Esophagus squamous epithelium (tissue), 5 donors: Measurements from ENCODE around the gene NAP1L4. TPM values are rescaled to one million over a fixed set of nuclear protein-coding genes. Genes with fewer than 3 reads are reported as not detected.
"Not testable (repeated sequence)": the region's sequence is repeated elsewhere in the genome, so short reads cannot be mapped to it uniquely, and the experiment has no call there.

Source experiments
- DNase-seq: peaks from one replicate; lab custom pipeline; 2025; lab: John Stamatoyannopoulos, UW
- H3K27ac ChIP-seq, 4 donors: fragments of 200-600 bp; sonication (generic); one replicate each; pipeline ENCODE4 v1.5.1; 2016 to 2019; ENCODE audit warnings: mild to moderate bottlenecking in 1 of 4
- H3K27me3 ChIP-seq, 4 donors: fragments of 200-600 bp; sonication (generic); 1 replicate in 3 of 4; 2 replicates in 1 of 4; pipeline versions ENCODE4 v1.5.1 to v1.6.0; 2017 to 2021; ENCODE audit warnings: antibody characterized with exemption in 1 of 4
- H3K36me3 ChIP-seq, 3 donors: fragments of 200-600 bp; sonication (generic); one replicate each; pipeline ENCODE4 v1.5.1; 2016 to 2019
- H3K4me1 ChIP-seq, 3 donors: fragments of 200-600 bp; sonication (generic); one replicate each; pipeline ENCODE4 v1.5.1; 2017 to 2019
- H3K4me3 ChIP-seq, 4 donors: fragments of 200-600 bp; sonication (generic); 1 replicate in 3 of 4; 2 replicates in 1 of 4; pipeline ENCODE4 v1.5.1; 2016 to 2019; ENCODE audit warnings: mild to moderate bottlenecking in 2 of 4, moderate library complexity in 1 of 4
- H3K9me3 ChIP-seq, 3 donors: fragments of 200-600 bp; sonication (generic); one replicate each; pipeline ENCODE4 v1.5.1; 2016 to 2019
- CTCF ChIP-seq, 6 experiments: fragments of 450-650 bp in 4 of 6; fragments of 200-600 bp in 2 of 6; sonication (generic) in 2 of 6; IDR thresholded peaks; one replicate each; pipeline ENCODE4 v1.5.1; 2016 to 2019; ENCODE audit warnings: antibody characterized with exemption in 6 of 6, mild to moderate bottlenecking in 4 of 6, moderate library complexity in 4 of 6
- POLR2A ChIP-seq, 4 donors: fragments of 450-650 bp; IDR thresholded peaks; one replicate each; pipeline ENCODE4 v1.6.1; 2017; ENCODE audit warnings: antibody characterized with exemption in 4 of 4, mild to moderate bottlenecking in 4 of 4, moderate library complexity in 3 of 4
- WGBS, 2 donors: methylation state at CpG; one replicate each; pipeline ENCODE4 v1.1.5; 2018; 5-methylcytosine and 5-hydroxymethylcytosine counted together
- intact Hi-C: fragments of 100-400 bp; cut with DNase I; formaldehyde crosslinking; loops from one replicate; pipeline ENCODE4 v1.15.0; 2022
- total RNA-seq, 4 donors: library from RNA; depleted of rRNA; stranded (reverse); fragments of >200 nt; gene quantifications; one replicate each; pipeline ENCODE4 v1.1.0, GENCODE V29; 2016
- donor health status: DM: yes; HTN: yes; CAD: no.

NAP1L4 gene
- total RNA-seq, 4 donors from 2014 or later, result 108 to 140 (median 121) TPM

- WGBS, 2 donors, result 57 to 68% methylated on average over 8 to 9 of the region's 18 CpGs
- Histone ChIP-seq H3K36me3 (peaks cover 0 to 3% (median 0%) of the 10 kb centered on the region in 3 donors), H3K27ac (peak overlapping the region; percentile 73 to 92 (median 84)), H3K4me1 (peaks cover 23 to 55% (median 25%) of the 10 kb centered on the region in 3 donors), H3K9me3 (no peaks in the 10 kb centered on the region), H3K27me3 (peaks cover 0 to 24% (median 2%) of the 10 kb centered on the region in 4 donors), H3K4me3 (no peak overlapping the region)
- intact Hi-C loops, result no loop called here
- no peak for TF ChIP-seq CTCF (IDR thresholded peaks at IDR 0.05)
- no peak for TF ChIP-seq POLR2A (IDR thresholded peaks at IDR 0.05)
- no peak for DNase-seq
Measured at GRCh38 chr11:2911088-2911784, 80.9 kb downstream of the NAP1L4 start.

GRCh38 chr11:2910401-2910955 is 81.7 kb downstream of the NAP1L4 start:
- H3K4me1 ChIP-seq, result peaks cover 23 to 55% (median 25%) of the 10 kb centered on the region in 3 donors
- no peaks in the 10 kb centered on the region for H3K9me3 ChIP-seq
- H3K36me3 ChIP-seq, result peaks cover 0 to 11% (median 0%) of the 10 kb centered on the region in 3 donors
- peaks cover 0 to 24% (median 2%) of the 10 kb centered on the region in 4 donors for H3K27me3 ChIP-seq
- DNase-seq, result no peak
- WGBS, 2 donors, result 84% methylated on average over 12 to 13 of the region's 13 CpGs
- no peak overlapping the region for H3K4me3 ChIP-seq
- no peak for TF ChIP-seq CTCF (IDR thresholded peaks at IDR 0.05)
- no peak for TF ChIP-seq POLR2A (IDR thresholded peaks at IDR 0.05)
- intact Hi-C loops, result no loop called here
- no peak overlapping the region for H3K27ac ChIP-seq

GRCh38 chr11:2909133-2909902 is 82.8 kb downstream of the NAP1L4 start:
- Histone ChIP-seq H3K9me3 (no peaks in the 10 kb centered on the region), H3K27me3 (peaks cover 0 to 24% (median 2%) of the 10 kb centered on the region in 4 donors), H3K4me1 (peaks cover 25 to 58% (median 25%) of the 10 kb centered on the region in 3 donors), H3K4me3 (peak overlapping the region in 2 of 4 donors; percentile 15 to 43), H3K36me3 (peaks cover 0 to 15% (median 0%) of the 10 kb centered on the region in 3 donors), H3K27ac (no peak overlapping the region)
- TF ChIP-seq POLR2A (IDR thresholded peaks at IDR 0.05) (no peak), CTCF (IDR thresholded peaks at IDR 0.05) (no peak)
- no peak for DNase-seq
- intact Hi-C loops, result no loop called here
- no CpG with 5 or more reads among the region's 78 CpGs for WGBS, 2 donors

- intact Hi-C loops, result no loop called here
- Histone ChIP-seq H3K36me3 (peaks cover 0 to 15% (median 0%) of the 10 kb centered on the region in 3 donors), H3K9me3 (no peaks in the 10 kb centered on the region), H3K4me1 (peaks cover 15 to 58% (median 30%) of the 10 kb centered on the region in 3 donors), H3K27ac (no peak overlapping the region), H3K4me3 (no peak overlapping the region), H3K27me3 (peaks cover 0 to 24% (median 2%) of the 10 kb centered on the region in 4 donors)
- WGBS, 2 donors, result 100% methylated on average over 3 of the region's 14 CpGs; no CpG with 5 or more reads in 1 of the 2 donors
- no peak for DNase-seq
- TF ChIP-seq POLR2A (IDR thresholded peaks at IDR 0.05), result no peak
- no peak for TF ChIP-seq CTCF (IDR thresholded peaks at IDR 0.05)
Measured at GRCh38 chr11:2908130-2908529, 84.0 kb downstream of the NAP1L4 start.

GRCh38 chr11:2905299-2905698 is 86.8 kb downstream of the NAP1L4 start:
- H3K36me3 ChIP-seq, result peaks cover 0 to 15% (median 0%) of the 10 kb centered on the region in 3 donors
- H3K27ac ChIP-seq, result not testable (repeated sequence)

More at GRCh38 chr11:2905299-2905698, 86.8 kb downstream of the NAP1L4 start:
- Histone ChIP-seq H3K27me3 (peaks cover 0 to 24% (median 2%) of the 10 kb centered on the region in 4 donors), H3K4me1 (peaks cover 19 to 61% (median 31%) of the 10 kb centered on the region in 3 donors)
- H3K9me3 ChIP-seq, intact Hi-C loops, DNase-seq, H3K4me3 ChIP-seq: not testable (repeated sequence)
- WGBS, 2 donors, result 84 to 93% methylated on average over 7 of the region's 7 CpGs
